Upper lobe of left lung (tissue), 4 donors: ENCODE results near the gene PLGRKT.
A peak's percentile ranks its signal among the peaks of the same experiment; 100 is the strongest.

Source experiments
- CTCF ChIP-seq, 6 experiments: fragments of 450-650 bp in 4 of 6; fragments of 200-600 bp in 2 of 6; sonication (generic) in 2 of 6; IDR thresholded peaks; one replicate each; pipeline ENCODE4 v1.5.1; 2016 to 2019; ENCODE audit warnings: antibody characterized with exemption in 6 of 6
- EP300 ChIP-seq, 4 donors: sonication (generic); formaldehyde crosslinking; IDR thresholded peaks; one replicate each; pipeline ENCODE4 v1.5.1; 2017; ENCODE audit warnings: antibody characterized with exemption in 4 of 4, control low read depth in 2 of 4
- POLR2A ChIP-seq, 4 donors: fragments of 450-650 bp; IDR thresholded peaks; one replicate each; pipeline ENCODE4 v1.5.1; 2016 to 2017; ENCODE audit warnings: antibody characterized with exemption in 4 of 4, mild to moderate bottlenecking in 2 of 4
- POLR2AphosphoS5 ChIP-seq, 2 donors: sonication (generic); formaldehyde crosslinking; IDR thresholded peaks; one replicate each; pipeline ENCODE4 v1.5.1; 2017; ENCODE audit warnings: antibody characterized with exemption in 2 of 2

GRCh38 chr9:5437254-5438216 lies at the start of gene PLGRKT:
- peak; percentile 6 to 53 (median 41) for TF ChIP-seq CTCF (IDR thresholded peaks at IDR 0.05)
- peak; percentile 54 to 96 (median 82) for TF ChIP-seq POLR2A (IDR thresholded peaks at IDR 0.05)
- peak; percentile 86 to 87 for TF ChIP-seq POLR2AphosphoS5 (IDR thresholded peaks at IDR 0.05)
- TF ChIP-seq EP300 (IDR thresholded peaks at IDR 0.05): no peak
